WI38 (cell line): Measurements from ENCODE around the gene ZSCAN32.
A peak's percentile ranks its signal among the peaks of the same experiment; 100 is the strongest.

ENCODE experiments used
- H3K4me3 ChIP-seq: 2 replicates; pipeline ENCODE4 v1.5.1; 2011; ENCODE audit warnings: low read depth, mild to moderate bottlenecking, control low read depth, low read length
- CTCF ChIP-seq: IDR thresholded peaks from 2 replicates; pipeline ENCODE4 v1.5.1; 2012; ENCODE audit warnings: low read depth, mild to moderate bottlenecking, control low read depth, low read length

The ZSCAN32 gene

GRCh38 chr16:3400779-3401688 is at the start of gene ZSCAN32, which contains the start of gene ZNF174:
Gene ZSCAN32 (minus strand): TSS chr16:3401004. CDS start chr16:3397557, 3,447 bp downstream.
Gene ZNF174 (plus strand): TSS chr16:3401215. CDS start chr16:3402005, 790 bp downstream.
- no peak for TF ChIP-seq CTCF
- peak within 1 kb of the TSS; percentile 78 for H3K4me3 ChIP-seq

GRCh38 chr16:3444032-3444388 is 43.2 kb upstream of the ZSCAN32 start:
- TF ChIP-seq CTCF, result no peak
- peak overlapping the region; percentile 76 for H3K4me3 ChIP-seq

GRCh38 chr16:3443108-3444031 is 42.6 kb upstream of the ZSCAN32 start, which contains the start of the genes NAA60 and ZNF597:
Gene NAA60 (plus strand): TSS chr16:3443680. CDS start chr16:3476228, 32,548 bp downstream.
Gene ZNF597 (minus strand): TSS chr16:3443504. CDS start chr16:3443153, 351 bp downstream.
- H3K4me3 ChIP-seq, result peak within 1 kb of the TSS; percentile 76
- TF ChIP-seq CTCF, result no peak

DNA sequence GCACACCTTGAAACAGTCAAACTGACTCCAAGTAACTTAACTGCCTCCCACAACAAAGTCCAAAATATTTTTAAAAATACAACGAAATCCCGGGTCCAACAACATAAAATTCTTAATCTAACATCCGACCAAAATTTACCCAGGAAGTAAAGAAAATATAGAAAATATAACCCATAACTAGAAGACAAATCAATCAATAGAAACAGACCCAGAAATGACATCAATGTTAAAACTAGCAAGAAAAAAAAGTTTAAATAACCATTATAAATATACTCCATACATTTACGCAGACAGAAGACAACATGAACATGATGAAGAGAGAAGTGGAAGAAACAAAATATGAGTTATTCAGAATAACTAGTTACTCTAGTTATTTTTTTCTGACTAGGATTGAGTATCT is 38.8 kb upstream of the ZSCAN32 start:
- no peak for TF ChIP-seq CTCF
- H3K4me3 ChIP-seq, result no peak overlapping the region

GRCh38 chr16:3434373-3434772 is 33.6 kb upstream of the ZSCAN32 start:
- no peak overlapping the region for H3K4me3 ChIP-seq
- TF ChIP-seq CTCF, result no peak

DNA sequence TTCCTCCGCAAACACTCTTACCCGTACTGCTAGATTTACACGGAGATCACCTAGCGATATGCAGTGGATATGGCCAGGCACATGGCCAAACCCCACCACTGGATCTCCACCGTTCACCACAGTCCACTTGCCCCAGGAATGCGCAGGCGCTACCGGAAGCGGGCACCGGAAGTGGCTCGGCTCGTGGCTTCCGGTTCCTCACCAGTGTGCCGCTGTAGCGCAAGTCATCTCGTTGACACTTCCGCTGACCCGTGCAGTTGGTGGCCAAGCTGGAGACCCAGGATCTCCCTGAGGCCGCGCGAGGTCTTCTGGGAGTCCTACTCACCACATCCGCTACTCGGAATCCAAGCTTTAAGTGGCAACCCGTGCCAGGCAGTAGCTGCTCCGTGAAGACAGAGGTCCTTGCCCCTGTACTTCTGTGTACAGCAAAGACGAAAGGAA is 31.0 kb upstream of the ZSCAN32 start:
- H3K4me3 ChIP-seq, result no peak overlapping the region
- no peak for TF ChIP-seq CTCF
